Small intestine (tissue), 7 donors: ENCODE results near the gene CST11. TPM values are rescaled to one million over a fixed set of nuclear protein-coding genes. Genes with fewer than 3 reads are reported as not detected.

Experiments
- DNase-seq, 2 donors: peaks; one replicate each; pipeline versions ENCODE4 v3.0.0 to v3.0.0-alpha.2; 2013
- FAIRE-seq: peaks from 2 replicates; lab custom pipeline; 2012; peaks lifted over from hg19 to GRCh38; lab: Jason Lieb, UNC
- H3K27ac ChIP-seq, 3 donors: one replicate each; pipeline ENCODE4 v1.5.1; 2013; ENCODE audit warnings: low read length in 2 of 3, mild to moderate bottlenecking in 2 of 3, control low read depth in 1 of 3, inconsistent platforms in 1 of 3, low read depth in 1 of 3, moderate library complexity in 1 of 3
- H3K27me3 ChIP-seq, 3 donors: one replicate each; pipeline ENCODE4 v1.6.1; 2013; ENCODE audit warnings: low read length in 3 of 3, inconsistent platforms in 1 of 3; ENCODE audit not compliant: control insufficient read depth in 3 of 3, insufficient read depth in 3 of 3
- H3K36me3 ChIP-seq, 3 donors: one replicate each; pipeline ENCODE4 v1.6.1; 2013; ENCODE audit warnings: low read length in 3 of 3, inconsistent platforms in 1 of 3, low read depth in 1 of 3, mild to moderate bottlenecking in 1 of 3, moderate library complexity in 1 of 3; ENCODE audit not compliant: control insufficient read depth in 3 of 3, insufficient read depth in 2 of 3
- H3K4me1 ChIP-seq, 3 donors: one replicate each; pipeline ENCODE4 v1.6.1; 2013; ENCODE audit warnings: low read length in 2 of 3, inconsistent platforms in 1 of 3, low read depth in 1 of 3, mild to moderate bottlenecking in 1 of 3, moderate library complexity in 1 of 3; ENCODE audit not compliant: control insufficient read depth in 3 of 3, insufficient read depth in 2 of 3
- H3K4me3 ChIP-seq, 3 donors: one replicate each; pipeline ENCODE4 v1.5.1; 2013; ENCODE audit warnings: low read length in 3 of 3, control low read depth in 1 of 3, inconsistent platforms in 1 of 3, low read depth in 1 of 3, mild to moderate bottlenecking in 1 of 3, moderate library complexity in 1 of 3
- H3K9me3 ChIP-seq, 2 donors: one replicate each; pipeline ENCODE4 v1.6.1; 2013; ENCODE audit warnings: low read depth in 1 of 2, low read length in 1 of 2; ENCODE audit not compliant: control insufficient read depth in 2 of 2, insufficient read depth in 1 of 2
- WGBS, 3 donors: extraction: QIAGEN DNeasy Blood & Tissue Kit; methylation state at CpG; one replicate each; pipeline ENCODE4 v1.1.7; 2013; 5-methylcytosine and 5-hydroxymethylcytosine counted together
- polyA plus RNA-seq, 4 donors: library from polyadenylated mRNA; stranded (reverse) in 3 of 4; unstranded in 1 of 4; fragments of 200-250 nt in 3 of 4; fragments of 120-200 nt in 1 of 4; gene quantifications; one replicate each; pipeline versions ENCODE4 v1.2.1 to v1.2.3, GENCODE V29; 2013
- donor health status: healthy with polysubstance abuse.
- donor health status: control.
- donor health status: control.
- donor health status: Bipolar disorder and iron deficiency.
- donor health status: healthy.

Gene CST11
- polyA plus RNA-seq, 4 donors = not detected

DNA sequence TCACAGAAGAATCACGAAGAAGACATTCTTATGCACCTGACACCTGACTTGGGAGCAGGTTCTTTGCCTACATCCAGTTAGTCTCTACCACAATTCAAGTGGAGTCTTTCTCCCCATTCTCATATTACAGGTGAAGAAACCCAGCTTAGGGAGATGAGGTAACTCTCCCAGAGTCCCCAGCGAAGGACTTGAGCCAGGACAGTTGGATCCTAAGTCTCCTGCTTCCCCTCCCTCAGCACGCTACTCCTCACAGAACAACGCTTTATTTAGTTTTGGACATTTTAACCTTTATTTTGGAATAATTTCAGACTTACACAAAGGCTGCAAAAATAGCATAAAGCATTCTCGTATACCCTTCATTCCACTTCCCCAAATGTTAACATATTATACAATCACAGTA, 14.0 kb downstream of the CST11 start:
- H3K4me3 ChIP-seq = no peak overlapping the region
- H3K27ac ChIP-seq = no peak overlapping the region
- no peaks in the 10 kb centered on the region for H3K9me3 ChIP-seq
- H3K27me3 ChIP-seq = no peaks in the 10 kb centered on the region
- no peaks in the 10 kb centered on the region for H3K36me3 ChIP-seq
- peaks cover 0 to 9% (median 0%) of the 10 kb centered on the region in 3 donors for H3K4me1 ChIP-seq
- FAIRE-seq (no peak), DNase-seq (no peak)
- 62 to 88% (median 85%) methylated on average over 5 of the region's 5 CpGs for WGBS, 3 donors

DNA sequence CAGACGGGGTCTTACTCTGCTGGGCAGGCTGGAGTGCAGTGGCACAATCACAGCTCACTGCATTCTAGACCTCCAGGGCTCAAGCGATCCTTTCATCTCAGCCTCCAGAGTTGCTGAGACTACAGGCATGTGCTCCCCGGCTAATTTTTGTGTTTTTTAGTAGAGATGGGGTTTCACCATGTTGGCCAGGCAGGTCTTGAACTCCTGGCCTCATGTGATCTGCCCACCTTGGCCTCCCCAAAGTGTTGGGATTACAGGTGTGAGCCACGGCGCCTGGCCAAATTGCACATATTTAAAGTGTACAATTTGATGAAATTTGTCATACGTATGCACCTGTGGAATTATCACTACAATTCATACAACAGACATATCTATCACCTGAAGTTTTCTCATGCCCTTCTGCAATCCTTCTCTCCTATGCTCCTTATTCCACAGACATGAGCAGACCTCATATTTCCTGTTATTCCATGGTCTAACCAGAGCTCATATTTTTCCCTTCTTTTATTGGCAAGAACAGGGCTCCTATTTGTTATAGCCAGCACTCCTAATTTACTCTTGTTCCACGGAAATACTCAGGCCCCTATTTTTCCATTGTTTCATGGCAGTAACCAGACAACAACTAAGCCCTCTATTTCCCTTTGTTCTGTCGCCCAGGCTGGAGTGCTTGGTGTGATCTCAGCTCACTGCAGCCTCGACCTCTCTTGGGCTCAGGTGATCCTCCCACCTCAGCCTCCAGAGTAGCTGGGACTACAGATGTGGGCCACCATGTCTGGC, 15.4 kb downstream of the CST11 start:
- peaks cover 0 to 9% (median 0%) of the 10 kb centered on the region in 3 donors for H3K4me1 ChIP-seq
- 84 to 91% (median 89%) methylated on average over 9 of the region's 9 CpGs for WGBS, 3 donors
- H3K27ac ChIP-seq = no peak overlapping the region
- H3K36me3 ChIP-seq = no peaks in the 10 kb centered on the region
- no peak overlapping the region for H3K4me3 ChIP-seq
- FAIRE-seq = no peak
- H3K9me3 ChIP-seq = no peaks in the 10 kb centered on the region
- H3K27me3 ChIP-seq = no peaks in the 10 kb centered on the region
- no peak for DNase-seq

DNA sequence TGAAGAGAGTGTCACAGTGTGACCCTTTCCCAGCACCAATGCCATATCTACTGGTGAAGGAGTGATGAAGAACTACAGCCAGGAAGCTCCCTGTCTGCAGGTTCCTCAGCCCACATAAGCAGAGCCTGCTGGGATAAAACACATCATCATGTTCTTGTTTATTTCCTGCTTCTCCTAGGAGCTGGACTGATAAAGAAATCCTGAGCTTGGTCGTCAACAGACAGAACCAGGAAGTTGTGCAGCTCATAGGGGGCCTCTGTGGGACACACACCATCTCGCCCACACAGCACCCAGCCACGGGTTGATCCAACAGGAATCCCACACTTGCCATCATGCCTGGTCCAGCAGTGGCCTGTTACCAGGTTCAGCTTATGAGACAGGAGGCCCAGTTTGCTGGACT, 16.0 kb downstream of the CST11 start:
- FAIRE-seq (no peak), DNase-seq (peak in 1 of 2 donors; percentile 44)
- H3K4me3 ChIP-seq = no peak overlapping the region
- no peaks in the 10 kb centered on the region for H3K27me3 ChIP-seq
- 29 to 41% (median 35%) methylated on average over 3 of the region's 3 CpGs for WGBS, 3 donors
- no peaks in the 10 kb centered on the region for H3K36me3 ChIP-seq
- no peak overlapping the region for H3K27ac ChIP-seq
- no peaks in the 10 kb centered on the region for H3K9me3 ChIP-seq
- H3K4me1 ChIP-seq = peaks cover 0 to 9% (median 0%) of the 10 kb centered on the region in 3 donors

DNA sequence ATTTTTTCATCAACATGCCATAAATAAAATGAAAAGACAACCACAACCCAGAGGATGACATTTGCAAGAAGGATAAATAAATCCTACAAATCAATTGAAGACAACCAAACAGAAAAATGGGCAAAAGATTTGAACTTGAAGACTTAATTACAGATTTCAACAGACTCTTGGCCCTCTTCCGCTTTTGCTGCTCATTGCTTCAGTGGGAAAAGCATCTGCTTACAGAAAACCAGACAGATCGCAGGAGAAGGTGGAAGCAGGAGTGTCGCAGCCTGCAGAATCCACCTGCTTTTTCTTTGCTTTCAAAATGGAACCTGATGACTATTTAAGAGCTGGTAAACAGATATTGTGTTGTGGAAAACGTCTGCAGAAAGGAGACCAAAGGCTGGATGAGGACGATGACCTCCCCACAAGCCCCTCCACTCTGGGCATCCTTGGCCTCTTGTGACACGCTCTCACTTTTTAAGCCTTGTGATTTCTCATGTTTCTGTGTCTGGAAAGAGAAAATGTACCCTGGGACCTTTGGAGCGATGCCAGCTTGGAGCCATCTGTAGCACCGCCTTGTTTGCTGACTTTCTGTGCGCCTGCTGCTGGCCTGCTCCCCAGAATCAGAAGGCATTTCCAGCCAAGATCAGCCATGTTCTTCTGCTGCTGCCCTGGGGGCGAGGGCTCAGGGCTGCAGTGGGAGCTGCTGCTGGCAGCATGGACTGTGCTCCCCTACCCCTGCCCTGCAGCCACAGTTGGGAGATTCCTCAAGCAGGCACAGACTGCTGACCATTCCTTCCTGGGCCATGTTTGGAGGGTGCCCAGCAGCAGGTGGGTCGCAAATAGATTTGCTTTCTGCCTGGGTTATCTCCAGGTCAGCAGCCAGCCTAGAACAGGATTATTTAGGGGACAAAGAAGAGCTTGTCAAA, 16.8 kb downstream of the CST11 start:
- H3K27ac ChIP-seq = peak overlapping the region; percentile 32 to 44 (median 40)
- no peak overlapping the region for H3K4me3 ChIP-seq
- H3K36me3 ChIP-seq = no peaks in the 10 kb centered on the region
- H3K27me3 ChIP-seq = no peaks in the 10 kb centered on the region
- WGBS, 3 donors = 32 to 55% (median 41%) methylated on average over 11 of the region's 11 CpGs
- DNase-seq (peak; percentile 48 to 79), FAIRE-seq (no peak)
- peaks cover 0 to 9% (median 0%) of the 10 kb centered on the region in 3 donors for H3K4me1 ChIP-seq
- no peaks in the 10 kb centered on the region for H3K9me3 ChIP-seq

DNA sequence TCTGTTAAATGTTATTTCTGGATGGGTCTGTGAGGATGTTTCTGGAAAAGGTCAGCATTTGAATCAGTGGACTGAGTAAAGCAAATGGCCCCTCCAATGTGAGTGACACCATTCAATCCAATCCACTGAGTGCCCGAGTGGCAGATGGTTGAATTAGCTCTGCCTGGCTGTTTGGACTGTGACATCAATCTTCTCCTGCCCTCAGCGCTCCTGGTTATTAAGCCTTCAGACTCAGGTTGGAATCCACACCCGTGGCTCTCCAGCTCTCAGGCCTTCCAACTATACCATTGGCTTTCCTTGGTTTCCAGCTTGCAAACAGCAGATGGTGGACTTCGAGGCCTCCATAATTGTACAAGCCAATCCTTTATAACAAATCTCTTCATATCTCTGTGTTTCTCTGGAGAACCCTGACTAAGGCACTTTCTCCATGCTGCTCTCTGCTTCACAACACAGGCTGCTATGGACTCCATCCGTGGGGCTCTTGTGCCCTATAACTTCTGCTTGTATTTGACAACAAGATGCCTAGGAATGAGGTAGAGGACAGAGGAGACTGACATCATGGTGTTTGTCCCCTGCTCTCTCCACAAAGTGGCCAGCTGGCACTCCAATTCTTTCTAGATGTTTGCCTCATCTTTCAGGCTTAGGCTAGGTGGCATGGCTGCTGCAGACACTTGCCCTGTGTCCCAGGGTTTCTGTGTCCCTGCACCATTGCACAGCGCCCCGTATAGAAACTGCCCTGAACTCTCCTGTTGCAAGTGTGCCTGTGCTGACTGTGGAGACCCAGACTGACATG, 18.0 kb downstream of the CST11 start:
- no peak for FAIRE-seq
- H3K27ac ChIP-seq = no peak overlapping the region
- no peaks in the 10 kb centered on the region for H3K27me3 ChIP-seq
- H3K9me3 ChIP-seq = no peaks in the 10 kb centered on the region
- peaks cover 0 to 9% (median 0%) of the 10 kb centered on the region in 3 donors for H3K4me1 ChIP-seq
- DNase-seq = no peak
- no peak overlapping the region for H3K4me3 ChIP-seq
- 89% methylated on average over 7 of the region's 7 CpGs for WGBS, 3 donors
- no peaks in the 10 kb centered on the region for H3K36me3 ChIP-seq

DNA sequence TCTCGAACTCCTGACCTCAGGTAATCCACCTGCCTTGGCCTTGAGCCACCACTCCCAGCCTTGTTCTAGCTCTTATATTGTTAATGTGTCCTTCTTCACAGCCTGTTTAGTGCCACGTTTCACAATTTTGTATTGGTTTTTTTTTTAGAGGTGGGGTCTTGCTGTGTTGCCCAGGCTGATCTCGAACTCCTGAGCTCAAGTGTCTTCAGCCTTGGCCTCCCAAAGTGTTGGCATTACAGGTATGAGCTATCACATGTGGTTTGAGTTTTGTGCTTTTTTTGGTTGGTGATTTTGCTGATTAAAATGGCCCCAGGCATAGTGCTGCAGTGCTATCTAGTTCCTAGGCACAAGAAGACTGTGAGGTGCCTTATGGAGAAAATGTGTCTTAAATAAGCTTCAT, 19.0 kb downstream of the CST11 start:
- DNase-seq (no peak), FAIRE-seq (no peak)
- H3K27me3 ChIP-seq = no peaks in the 10 kb centered on the region
- no peaks in the 10 kb centered on the region for H3K36me3 ChIP-seq
- peaks cover 0 to 9% (median 0%) of the 10 kb centered on the region in 3 donors for H3K4me1 ChIP-seq
- no peaks in the 10 kb centered on the region for H3K9me3 ChIP-seq
- no peak overlapping the region for H3K27ac ChIP-seq
- no peak overlapping the region for H3K4me3 ChIP-seq
- 73 to 80% (median 75%) methylated on average over 3 of the region's 3 CpGs for WGBS, 3 donors

DNA sequence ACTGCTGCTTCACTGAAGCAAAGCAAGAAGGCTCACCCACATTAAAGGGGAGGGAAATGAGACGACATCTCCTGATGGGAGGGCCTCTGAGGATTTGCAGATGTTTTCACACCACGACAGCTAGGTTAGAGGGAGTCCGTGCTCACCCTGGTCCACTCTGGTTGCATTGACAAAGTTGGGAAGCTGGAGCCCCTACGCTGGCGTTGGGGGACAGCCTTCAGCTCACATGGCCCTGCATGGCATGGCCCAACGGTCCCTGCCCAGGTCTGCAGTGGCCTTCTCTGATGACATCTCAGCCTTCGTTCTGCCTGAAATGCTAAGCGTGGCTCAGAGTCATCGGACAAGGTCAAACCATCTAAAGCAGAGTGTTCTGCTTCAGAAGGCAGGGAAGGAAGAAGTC, 27.5 kb downstream of the CST11 start:
- Histone ChIP-seq H3K9me3 (no peaks in the 10 kb centered on the region), H3K4me3 (no peak overlapping the region), H3K36me3 (no peaks in the 10 kb centered on the region), H3K4me1 (peaks cover 0 to 4% (median 0%) of the 10 kb centered on the region in 3 donors), H3K27ac (no peak overlapping the region), H3K27me3 (no peaks in the 10 kb centered on the region)
- 78 to 88% (median 88%) methylated on average over 9 of the region's 9 CpGs for WGBS, 3 donors
- FAIRE-seq (no peak), DNase-seq (no peak)
